NB4 (cell line): ENCODE measurements around the gene SERPINB12.

Source experiments
- POLR2A ChIP-seq: IDR thresholded peaks from 2 replicates; pipeline ENCODE4 v1.6.1; 2011; ENCODE audit warnings: mild to moderate bottlenecking; ENCODE audit not compliant: insufficient read length; ENCODE audit errors: extremely low read depth
- TF ChIP-seq, protein P1 (sequence below): IDR thresholded peaks from 2 replicates; pipeline ENCODE4 v1.6.1; 2011; ENCODE audit warnings: low read depth, low read length

DNA sequence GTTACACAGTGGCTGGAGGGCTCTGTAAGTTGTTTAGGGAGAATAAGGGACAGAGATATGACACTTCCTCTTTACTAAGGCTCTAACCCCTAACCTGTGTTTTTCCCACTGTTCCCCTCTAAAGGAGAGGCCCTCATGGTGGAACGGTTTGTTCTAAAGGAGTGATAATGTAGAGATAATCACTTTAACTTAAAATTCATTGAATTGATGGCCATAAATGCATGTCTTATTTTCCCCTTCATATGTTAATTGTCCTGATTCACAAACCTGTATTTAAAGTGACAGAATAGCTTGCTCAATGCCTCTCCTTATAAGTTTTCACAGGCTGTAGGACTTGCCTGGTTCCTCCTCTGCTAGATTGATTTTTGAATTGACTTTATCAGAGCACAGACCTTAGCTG, at the start of gene SERPINB12:
- TF ChIP-seq, protein P1, sequence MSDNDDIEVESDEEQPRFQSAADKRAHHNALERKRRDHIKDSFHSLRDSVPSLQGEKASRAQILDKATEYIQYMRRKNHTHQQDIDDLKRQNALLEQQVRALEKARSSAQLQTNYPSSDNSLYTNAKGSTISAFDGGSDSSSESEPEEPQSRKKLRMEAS, result no peak
- TF ChIP-seq POLR2A, result no peak
